PC-9 (cell line): Measurements from ENCODE around the gene ZCCHC2.

Experiments
- CTCF ChIP-seq: fragments of 200-600 bp; sonication (generic); conservative IDR thresholded peaks from 2 replicates; pipeline ENCODE4 v1.6.1; 2017; ENCODE audit warnings: mixed run types, antibody characterized with exemption, mild to moderate bottlenecking, moderate library complexity
- EZH2 ChIP-seq: fragments of 200-600 bp; sonication (generic); IDR thresholded peaks from 2 replicates; pipeline ENCODE4 v1.8.0; 2017; ENCODE audit warnings: antibody characterized with exemption, low read depth

GRCh38 chr18:62590799-62591590 lies 68.2 kb downstream of the ZCCHC2 start:
- TF ChIP-seq CTCF (no peak), EZH2 (no peak)
